HG03025 (cell line): Measurements from ENCODE around the gene CRADD.

Experiments
- ATAC-seq: cut with Tn5 transposase; IDR thresholded peaks from one replicate; pipeline ENCODE4 v1.9.1; 2021; ENCODE audit warnings: mild to moderate bottlenecking, moderate library complexity; ENCODE audit not compliant: unreplicated experiment, low FRiP score

CRADD gene

DNA sequence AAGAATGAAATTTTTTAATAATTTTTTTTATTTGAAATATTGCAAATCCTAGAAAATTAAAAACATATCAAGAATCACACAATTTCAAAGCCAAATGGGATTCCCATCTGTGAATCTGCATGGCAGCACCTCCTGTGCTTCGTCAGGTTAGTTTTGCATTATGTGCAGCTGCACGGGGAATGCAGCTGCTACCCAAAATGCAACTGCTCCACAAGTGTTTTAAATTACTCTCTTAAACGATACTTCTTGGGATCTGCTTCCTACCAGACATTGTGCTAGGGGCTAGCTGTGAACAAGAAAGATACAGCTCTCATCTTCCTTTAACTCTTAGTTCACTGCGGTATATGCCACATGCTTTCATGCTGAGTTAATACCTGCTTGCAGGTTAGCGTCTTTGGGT lies 154.2 kb downstream of the CRADD start:
- no peak for ATAC-seq

DNA sequence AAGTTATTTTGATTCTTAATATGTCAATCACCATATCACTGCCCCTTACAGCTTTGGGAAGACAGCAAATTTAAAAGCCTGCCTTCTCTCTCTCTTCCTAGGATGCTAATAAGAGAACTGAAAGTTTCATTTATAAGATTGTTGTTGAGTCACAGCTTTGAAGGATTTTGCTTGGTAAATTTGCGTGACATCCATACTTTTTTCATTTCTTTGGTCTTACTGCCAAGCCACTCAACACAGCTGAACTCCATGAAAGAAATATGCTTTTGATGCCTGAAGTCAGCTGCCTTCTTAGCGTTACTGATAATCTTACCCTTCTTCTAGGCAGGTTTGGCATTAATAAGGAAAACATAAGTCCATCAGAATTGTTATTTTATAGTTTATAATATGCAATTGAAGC lies 155.0 kb downstream of the CRADD start:
- ATAC-seq, result no peak

DNA sequence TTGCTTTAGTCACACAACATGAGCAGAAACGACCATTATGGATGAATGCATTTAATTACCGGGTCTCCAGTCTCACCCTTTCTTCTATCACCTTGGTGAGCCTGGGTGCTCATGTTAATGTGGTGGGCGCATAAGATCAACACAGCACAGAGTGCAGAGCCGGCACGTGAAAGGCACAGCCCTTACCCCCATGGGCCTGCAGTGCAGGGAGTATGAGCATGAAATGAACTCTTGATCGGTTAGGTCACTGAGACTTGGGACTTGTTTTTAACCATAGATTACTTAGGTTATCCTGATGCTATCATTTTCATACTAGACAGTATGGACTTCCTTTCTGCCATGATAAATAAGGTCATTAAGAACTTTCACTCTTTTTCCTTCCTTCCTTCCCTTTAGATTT lies 156.8 kb downstream of the CRADD start:
- no peak for ATAC-seq

DNA sequence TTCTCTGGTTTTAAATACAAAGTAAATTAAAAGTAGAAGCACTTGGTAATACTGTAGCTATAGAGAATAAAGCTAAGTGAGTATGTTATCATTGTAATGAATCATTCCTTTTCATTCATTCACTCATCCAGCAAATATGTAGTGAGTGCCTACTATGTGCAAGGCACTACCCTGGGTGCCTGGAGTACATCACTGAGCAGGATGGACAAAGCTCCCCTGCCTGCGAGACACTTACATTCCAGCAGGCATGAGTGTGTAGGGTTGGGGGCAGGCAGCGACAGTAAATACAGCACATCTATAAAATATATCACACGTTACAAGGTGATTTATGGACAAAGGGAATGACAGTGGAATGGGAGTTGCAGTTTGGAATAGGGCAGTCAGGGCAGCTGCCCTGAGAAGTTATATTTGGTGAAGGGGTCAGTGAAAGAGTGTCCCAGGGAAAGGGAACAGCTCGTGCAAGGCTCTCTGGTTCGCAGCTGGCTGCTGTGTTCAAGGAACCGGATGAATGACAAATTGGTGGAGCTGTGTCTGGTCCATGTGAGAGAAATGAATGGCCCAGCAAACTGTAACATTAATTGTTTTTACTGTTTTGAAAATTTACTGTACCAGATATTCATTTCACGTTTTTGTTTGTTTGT lies 159.6 kb downstream of the CRADD start:
- no peak for ATAC-seq

DNA sequence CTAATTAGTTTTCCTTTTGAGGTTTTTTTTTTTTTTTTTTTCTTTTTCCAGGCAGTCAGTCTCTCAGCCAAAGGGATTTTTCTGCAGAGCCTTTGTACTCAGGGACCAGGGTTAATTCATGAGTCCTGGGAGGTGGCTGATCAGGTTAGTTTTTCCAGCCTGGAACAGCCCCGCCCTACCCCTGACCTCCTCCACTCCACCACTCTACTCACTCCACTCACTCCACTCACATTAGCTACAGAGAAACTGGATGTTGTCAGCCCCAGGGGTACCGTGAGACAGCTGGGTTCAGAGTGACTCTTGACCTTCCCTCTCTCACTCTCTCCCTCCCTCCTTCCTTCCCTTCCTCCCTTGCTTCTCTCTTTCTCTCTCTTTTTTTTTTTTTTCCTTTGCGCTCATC lies 161.0 kb downstream of the CRADD start:
- no peak for ATAC-seq

DNA sequence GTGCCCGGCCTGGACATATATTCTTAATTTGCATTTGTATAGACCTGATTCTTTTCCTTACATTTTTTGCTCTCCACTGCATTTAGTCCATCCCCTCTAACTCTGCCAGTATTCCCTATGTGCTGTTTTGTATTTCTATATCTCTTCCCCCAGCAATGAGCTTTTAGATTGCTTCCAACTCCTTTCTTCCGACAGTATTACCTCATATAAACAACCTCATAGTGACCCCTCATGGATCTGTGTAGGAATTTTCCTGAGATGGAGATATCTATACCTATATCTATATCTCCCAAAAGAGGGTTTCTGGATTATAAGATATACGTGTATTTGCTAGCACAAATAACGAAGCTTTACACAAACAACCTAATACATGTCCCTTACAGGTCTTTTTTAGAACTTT lies 161.9 kb downstream of the CRADD start:
- ATAC-seq, result no peak

DNA sequence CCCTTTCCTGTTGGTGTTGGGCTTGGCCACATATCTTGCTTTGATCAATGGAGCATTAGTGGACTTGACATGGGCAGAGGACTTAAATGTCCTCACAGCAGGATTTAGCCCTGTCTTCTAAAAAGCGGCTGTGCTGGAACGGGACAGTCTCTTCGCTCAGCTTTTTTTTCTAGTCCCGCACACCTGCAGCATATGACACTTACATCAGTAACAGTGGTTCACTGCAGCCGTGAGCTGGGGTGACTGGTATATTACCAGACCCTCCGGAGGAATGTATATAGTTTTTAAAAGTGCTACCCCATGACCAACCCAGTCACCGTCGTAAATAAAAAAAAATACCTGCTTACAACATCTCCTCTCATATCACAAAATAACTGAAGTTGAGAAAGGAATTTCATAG lies 164.5 kb downstream of the CRADD start:
- no peak for ATAC-seq

DNA sequence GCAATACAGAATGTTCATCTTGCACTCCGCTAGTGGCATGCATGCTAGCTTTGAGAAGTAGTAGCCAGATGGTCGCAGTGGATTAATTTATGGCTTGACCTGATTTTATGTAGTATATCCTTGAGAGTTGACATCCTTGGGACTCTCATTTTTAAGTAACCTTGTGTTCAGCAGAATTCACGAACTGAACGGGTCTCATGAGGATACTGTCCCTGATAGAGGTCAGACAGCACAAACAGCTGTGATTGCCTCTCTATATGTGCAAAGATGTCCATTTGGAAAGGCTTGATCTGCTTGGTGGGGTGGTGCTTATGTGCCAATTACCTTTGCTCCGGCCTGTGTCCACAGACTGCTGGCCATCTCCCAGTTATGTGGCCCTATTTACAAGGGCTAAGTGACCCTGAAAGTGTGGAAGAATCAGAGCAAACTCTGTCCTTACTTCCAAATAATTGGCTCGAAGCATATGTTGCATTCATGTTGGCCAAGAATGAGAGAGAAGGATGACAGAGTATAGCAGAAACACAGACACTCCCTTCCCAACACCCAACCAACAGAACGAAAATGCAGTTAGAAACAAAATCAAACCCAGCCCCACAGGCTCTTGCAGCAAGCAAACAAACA lies 167.1 kb downstream of the CRADD start:
- no peak for ATAC-seq

DNA sequence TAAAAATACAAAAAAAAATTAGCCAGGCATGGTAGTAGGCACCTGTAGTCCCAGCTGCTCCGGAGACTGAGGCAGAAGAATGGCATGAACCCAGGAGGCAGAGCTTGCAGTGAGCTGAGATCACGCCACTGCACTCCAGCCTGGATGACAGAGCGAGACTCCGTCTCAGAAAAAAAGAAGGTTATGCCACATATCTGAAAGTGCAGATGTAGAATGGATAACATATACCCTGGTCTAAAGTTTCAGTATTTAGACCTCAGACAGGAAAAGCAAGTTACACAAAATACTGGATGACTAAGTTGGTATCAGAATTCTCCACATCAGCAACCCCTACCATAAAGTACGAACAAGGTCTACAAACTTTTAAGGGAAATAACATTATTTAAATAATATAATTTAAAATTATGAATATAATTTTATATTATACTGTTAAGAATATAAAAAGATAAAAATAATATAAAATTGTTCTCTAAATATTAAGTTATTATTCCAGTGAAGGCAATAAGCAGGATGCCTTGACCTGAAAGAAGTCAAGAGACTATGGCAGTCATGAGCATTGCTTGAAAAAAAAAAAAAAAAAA lies 169.9 kb downstream of the CRADD start:
- no peak for ATAC-seq

DNA sequence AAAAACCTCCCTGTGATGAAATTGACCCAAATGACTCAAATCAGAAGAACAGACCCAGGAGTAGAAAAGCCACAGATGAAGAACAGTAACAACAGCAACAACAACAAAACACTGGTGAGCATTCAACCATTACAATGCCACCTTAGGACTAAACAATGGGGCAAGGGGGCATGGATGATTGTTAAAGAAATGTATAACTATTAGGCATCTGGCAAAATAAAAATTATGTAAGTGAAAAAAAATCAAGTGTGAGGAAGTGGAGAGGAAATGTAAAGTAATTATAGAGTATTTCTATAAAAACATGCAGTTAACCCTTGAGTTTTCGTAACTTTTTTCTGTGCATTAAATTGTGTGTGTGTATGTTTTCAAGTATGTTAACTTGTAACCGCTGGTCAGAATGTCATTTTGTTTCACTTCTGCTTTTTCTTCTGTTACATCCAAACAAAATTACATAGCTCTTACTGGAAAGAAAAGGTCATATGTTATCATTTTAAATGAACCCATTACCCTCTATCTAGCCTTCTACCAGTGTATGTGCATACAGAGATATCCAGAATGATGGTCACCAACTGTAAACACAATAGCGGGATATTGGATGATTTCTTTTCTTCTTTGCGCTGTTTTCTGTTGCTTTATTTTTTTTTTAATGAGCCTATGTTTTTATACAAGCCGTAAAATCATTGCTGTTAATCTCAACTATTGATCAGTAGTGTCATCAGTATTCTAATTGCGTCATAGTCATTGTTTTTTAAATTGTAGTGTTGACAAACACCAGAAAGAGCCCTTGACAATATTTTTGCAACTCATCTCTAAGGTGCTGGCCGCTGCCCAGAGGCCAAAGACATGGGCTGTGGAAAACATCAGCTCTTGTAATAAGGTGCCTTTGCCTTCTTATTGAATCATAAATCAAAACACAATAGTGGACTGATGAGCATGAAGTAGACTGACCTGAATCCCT lies 170.6 kb downstream of the CRADD start:
- ATAC-seq, result peak; percentile 66

DNA sequence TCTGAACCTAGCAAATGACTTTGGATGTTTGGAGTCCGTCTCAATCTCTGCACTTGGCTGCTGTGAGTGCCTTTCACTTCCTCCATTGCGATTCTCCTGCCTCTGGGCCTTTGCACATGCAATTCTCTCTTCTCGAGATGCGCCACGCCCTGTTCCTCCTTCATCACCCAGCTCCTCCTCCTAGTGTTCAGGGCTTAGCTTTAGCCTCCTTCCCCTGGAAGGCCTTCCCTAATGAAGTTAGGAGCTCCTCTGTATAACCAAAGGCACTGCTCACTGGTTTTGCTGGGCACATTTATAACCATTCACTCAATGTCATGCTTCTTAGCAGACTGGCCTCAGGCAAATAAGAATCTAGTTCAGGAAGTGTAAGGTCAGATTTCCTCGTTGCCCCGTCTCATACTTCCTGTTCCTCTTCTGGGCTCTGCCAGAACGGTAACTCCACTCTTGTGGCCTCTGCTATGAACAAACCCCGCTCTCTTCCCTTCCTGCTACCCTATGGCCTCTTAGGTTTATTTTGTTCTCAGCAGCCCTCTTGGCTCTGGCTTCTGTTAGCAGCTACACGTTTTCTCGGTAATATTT lies 171.4 kb downstream of the CRADD start:
- peak; percentile 34 for ATAC-seq

DNA sequence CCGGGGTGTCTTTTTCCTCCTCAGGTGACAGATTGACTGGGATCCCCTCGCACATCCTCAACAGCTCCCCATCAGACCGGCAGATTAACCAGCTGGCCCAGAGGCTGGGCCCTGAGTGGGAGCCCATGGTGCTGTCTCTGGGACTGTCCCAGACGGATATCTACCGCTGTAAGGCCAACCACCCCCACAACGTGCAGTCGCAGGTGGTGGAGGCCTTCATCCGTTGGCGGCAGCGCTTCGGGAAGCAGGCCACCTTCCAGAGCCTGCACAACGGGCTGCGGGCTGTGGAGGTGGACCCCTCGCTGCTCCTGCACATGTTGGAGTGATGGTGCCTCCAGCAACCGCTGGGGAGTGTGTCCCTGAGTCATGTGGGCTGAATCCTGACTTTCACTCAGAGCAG lies 172.8 kb downstream of the CRADD start:
- no peak for ATAC-seq

DNA sequence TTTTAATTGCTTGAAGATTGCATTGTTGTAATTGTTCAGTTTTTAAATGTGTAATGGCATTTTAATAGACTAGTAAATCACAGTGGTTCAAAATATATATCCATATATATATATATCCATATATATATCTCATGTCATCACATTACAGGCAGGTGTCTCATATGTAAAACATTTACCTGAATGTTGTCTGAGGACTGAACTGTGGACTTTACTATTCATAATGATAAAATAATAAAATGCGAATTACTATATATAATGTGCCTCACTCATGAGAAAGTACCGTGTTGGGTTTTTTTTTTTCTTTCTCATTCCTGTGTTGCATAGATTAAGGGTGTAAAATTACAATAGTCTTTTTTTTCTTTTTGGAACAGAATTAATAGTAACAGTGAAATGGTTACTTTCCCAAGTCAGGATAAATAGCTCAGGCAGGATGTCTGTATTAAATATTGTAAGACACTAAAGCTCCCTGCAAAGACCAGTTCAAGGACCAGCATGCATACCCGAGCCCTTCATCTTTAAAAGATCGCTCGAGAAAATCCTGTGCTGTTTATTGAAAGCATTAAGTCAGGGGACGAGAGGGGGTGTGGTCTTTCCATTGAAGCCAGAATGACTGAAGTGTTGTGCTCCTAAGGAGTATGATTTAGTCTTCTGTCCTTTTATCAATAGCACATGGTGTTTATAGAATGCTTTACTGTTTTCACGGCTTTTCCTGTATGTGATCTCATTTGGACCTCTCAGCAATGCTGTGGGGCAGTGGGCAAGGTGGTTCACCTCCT lies 173.5 kb downstream of the CRADD start:
- ATAC-seq, result no peak

DNA sequence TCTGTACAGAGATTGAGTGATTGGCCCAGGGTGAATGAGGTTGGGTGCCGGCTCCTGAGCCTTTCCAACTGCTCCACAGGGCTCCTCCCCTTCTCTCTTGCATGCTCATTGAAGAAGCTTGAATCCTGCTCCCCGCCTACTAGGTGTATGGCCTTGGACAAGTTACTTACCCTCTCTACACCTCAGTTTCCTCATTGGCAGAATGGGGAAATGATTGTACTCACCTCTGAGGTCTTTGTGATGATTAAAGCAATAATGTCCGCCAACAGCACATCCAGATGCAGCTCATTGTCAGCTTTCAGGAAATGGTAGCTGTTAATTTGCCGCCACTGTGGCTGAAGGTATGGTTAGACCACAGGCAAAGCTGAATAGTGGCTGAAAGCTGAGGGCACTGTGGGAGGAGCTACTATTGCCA lies 174.1 kb downstream of the CRADD start:
- ATAC-seq, result no peak

DNA sequence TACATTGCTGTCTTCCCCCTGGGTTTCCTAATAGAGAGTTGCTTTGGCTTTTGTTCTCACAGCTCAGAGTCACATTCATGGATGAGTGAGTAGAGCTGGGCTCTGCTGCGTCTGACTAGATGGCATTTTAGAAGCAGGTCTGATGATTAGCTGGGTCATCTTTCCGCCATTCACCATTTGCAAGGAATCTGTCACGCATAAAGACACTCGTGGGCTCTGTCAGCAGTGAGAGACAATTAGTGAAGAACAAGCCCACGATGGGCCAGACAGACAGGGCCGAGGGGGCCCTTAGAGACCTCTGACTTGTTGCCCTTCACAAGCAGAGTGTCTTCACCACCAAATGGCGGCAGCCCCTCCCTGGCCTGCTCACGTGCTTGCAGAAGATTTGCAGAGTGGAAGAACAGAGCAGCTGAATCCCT lies 175.0 kb downstream of the CRADD start:
- ATAC-seq, result no peak

DNA sequence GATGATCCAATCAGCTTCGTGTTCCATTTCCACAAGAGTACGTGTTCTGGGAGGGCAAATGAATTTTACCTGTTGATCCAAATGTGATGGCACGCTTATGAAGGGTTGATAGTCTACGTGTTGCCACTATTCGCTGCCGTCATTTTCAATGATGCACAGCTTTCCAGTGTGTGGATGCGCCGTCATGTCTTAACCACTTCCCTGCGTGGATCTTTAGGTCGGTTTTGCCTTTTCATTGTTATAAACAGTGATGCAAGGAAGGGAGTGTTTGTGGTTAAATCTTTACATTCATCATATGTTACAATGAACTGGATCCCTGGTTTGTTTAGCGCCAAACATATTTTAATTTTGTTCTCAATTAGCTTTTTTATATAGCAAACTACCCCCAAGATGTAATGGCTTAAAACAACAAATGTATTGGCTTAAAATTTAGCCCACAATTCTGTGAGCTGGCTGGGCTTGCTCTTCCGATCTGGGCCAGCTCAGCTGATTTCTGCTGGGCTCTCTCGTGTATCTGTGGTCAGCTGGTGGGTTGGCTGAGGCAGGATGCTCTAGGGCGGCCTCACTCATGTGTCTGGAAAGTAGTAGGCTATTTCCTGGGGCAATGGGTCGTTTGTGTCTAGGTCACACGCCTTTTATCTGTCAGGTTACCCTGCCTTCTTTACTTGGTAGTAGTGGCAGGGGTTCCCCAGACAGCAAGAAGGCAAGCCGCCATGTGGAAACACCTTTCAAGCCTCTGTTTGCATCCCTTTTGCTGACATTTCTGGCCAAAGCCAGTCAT lies 176.7 kb downstream of the CRADD start:
- no peak for ATAC-seq

DNA sequence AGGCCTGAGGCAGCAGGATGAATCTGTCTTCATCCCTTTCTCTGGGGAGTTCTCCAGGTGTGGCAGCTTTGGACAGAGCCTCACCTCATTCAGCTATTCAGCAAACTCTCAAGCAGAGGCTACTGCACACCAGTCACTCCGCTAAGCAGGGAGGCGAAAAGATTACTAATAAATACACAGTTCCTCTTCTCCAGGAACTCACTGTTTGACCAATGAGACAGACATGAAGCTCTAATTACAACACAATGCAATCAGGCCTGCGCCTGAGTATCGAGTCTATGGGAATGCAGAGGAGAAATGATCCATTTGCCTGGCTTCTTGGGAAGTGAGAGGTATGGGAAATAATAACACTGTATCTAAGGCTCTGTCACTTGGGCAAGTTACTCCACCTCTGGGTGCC lies 178.1 kb downstream of the CRADD start:
- no peak for ATAC-seq

DNA sequence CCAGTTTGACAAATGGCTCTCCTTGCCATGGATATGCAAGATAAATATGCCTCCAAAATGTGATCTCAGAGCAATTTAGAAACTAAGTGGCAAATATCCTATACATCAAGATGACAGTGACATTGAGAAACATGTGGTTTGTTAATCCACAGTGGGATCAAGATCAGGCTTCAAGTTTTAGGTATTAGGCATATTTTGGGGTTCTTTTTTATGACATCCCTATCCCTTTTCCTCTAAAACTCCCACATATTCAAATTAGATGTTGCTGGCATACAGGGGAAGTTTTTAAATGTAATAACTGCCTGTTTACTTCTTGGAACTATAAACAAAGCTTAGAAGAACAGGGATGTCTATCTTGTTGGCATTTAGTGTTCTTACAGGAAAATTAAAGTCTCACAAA lies 179.4 kb downstream of the CRADD start:
- no peak for ATAC-seq

DNA sequence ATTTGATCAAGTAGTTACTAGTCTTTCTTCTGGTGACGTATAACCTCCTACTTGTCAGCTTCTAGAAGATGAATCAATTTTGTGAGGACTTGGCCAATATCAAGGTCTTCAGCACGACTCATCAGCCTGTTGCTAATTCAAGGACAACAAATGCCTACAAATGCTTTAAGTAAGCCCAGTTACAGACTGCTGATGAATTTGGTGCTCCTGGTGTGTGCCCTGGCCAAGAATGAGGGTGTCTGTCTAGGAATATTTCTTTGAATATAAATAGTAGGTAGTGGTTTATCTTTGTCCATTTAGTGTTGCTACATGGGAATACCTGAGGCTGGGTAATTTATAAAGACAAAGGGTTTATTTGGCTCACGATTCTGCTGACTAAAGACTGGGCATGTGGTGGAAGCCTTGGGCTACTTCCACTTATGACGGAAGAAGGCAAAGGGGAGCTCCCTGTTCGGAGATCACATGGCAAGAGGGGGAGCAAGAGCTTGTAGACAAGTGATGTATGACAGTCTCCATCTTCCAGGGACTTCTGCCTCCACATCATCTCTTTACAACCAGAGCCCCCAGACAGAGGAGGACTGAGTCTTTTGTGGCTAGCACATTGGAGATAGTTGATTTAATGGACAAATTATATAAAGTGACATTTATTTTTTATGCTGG lies 180.2 kb downstream of the CRADD start:
- ATAC-seq, result no peak
